Neural cell (in vitro differentiated cells): Measurements from ENCODE around the gene SNAPC2. TPM values are rescaled to one million over a fixed set of nuclear protein-coding genes. Genes with fewer than 3 reads are reported as not detected.

ENCODE experiments used
- H2AFZ ChIP-seq: fragments of 200-600, 300-800 bp; sonication (generic), shearing (Covaris generic); 2 replicates; pipeline ENCODE4 v1.6.0; 2014; ENCODE audit warnings: low read depth, mild to moderate bottlenecking, antibody characterized with exemption, low read length, moderate library complexity
- H3F3A ChIP-seq: fragments of 200-600 bp; shearing (Covaris generic); 2 replicates; pipeline ENCODE4 v1.6.1; 2016; ENCODE audit warnings: mild to moderate bottlenecking, moderate library complexity, mixed read lengths, antibody characterized with exemption, low read length; ENCODE audit not compliant: insufficient read depth, poor library complexity, severe bottlenecking
- H3K27ac ChIP-seq: fragments of 200-600, 300-800 bp; sonication (generic), shearing (Covaris generic); 2 replicates; pipeline ENCODE4 v1.5.1; 2014; ENCODE audit warnings: mild to moderate bottlenecking, low read length, moderate library complexity
- H3K27me3 ChIP-seq: fragments of 300-800, 200-600 bp; sonication (generic), shearing (Covaris generic); 2 replicates; pipeline ENCODE4 v1.6.0; 2014; ENCODE audit warnings: mild to moderate bottlenecking, low read depth, low read length, moderate library complexity; ENCODE audit not compliant: insufficient read depth
- H3K36me3 ChIP-seq: fragments of 300-800, 200-600 bp; sonication (generic), shearing (Covaris generic); 2 replicates; pipeline ENCODE4 v1.5.1; 2014; ENCODE audit warnings: mild to moderate bottlenecking, antibody characterized with exemption, low read length, moderate library complexity; ENCODE audit not compliant: insufficient read depth
- H3K4me2 ChIP-seq: fragments of 300-800, 200-600 bp; sonication (generic), shearing (Covaris generic); 2 replicates; pipeline ENCODE4 v1.6.0; 2014; ENCODE audit warnings: mild to moderate bottlenecking, low read length
- H3K4me3 ChIP-seq: fragments of 300-800, 200-600 bp; sonication (generic), shearing (Covaris generic); 2 replicates; pipeline ENCODE4 v1.5.1; 2014; ENCODE audit warnings: mild to moderate bottlenecking, low read length, moderate library complexity
- H3K79me2 ChIP-seq: fragments of 200-600 bp; shearing (Covaris generic); replicated peaks from 2 replicates; pipeline ENCODE4 v1.6.0; 2014; ENCODE audit warnings: mild to moderate bottlenecking, low read length, moderate library complexity; ENCODE audit not compliant: insufficient read depth
- H3K9ac ChIP-seq: fragments of 300-800, 200-600 bp; sonication (generic), shearing (Covaris generic); 2 replicates; pipeline ENCODE4 v1.6.1; 2016; ENCODE audit warnings: mild to moderate bottlenecking, low read length, mixed read lengths
- H3K9me2 ChIP-seq: fragments of 200-600 bp; shearing (Covaris generic); 2 replicates; pipeline ENCODE4 v1.6.1; 2016; ENCODE audit warnings: mild to moderate bottlenecking, low read length, mixed read lengths; ENCODE audit not compliant: insufficient read depth
- H3K9me3 ChIP-seq: fragments of 200-600, 300-800 bp; sonication (generic), shearing (Covaris generic); 2 replicates; pipeline ENCODE4 v1.6.1; 2016; ENCODE audit warnings: mild to moderate bottlenecking, mixed run types, low read length, moderate library complexity, mixed read lengths
- H4K20me1 ChIP-seq: fragments of 200-600 bp; shearing (Covaris generic); 2 replicates; pipeline ENCODE4 v1.6.1; 2016; ENCODE audit warnings: mild to moderate bottlenecking, mixed run types; ENCODE audit not compliant: insufficient read depth
- EP300 ChIP-seq: fragments of 450-650 bp; conservative IDR thresholded peaks from 2 replicates; pipeline ENCODE4 v1.6.1; 2014; ENCODE audit warnings: antibody characterized with exemption, mild to moderate bottlenecking, moderate library complexity; ENCODE audit not compliant: poor library complexity, severe bottlenecking
- EZH2 ChIP-seq: fragments of 200-600, 300-800 bp; shearing (Covaris generic), sonication (generic); IDR thresholded peaks from 2 replicates; pipeline ENCODE4 v1.6.1; 2014; ENCODE audit warnings: antibody characterized with exemption, low read length, borderline replicate concordance, mild to moderate bottlenecking; ENCODE audit not compliant: insufficient read depth, poor library complexity, severe bottlenecking
- MXI1 ChIP-seq: fragments of 450-650 bp; conservative IDR thresholded peaks from 2 replicates; pipeline ENCODE4 v1.6.1; 2014; ENCODE audit warnings: antibody characterized with exemption, mild to moderate bottlenecking; ENCODE audit not compliant: poor library complexity, severe bottlenecking
- POLR2AphosphoS5 ChIP-seq: IDR thresholded peaks from 2 replicates; pipeline ENCODE4 v1.6.1; 2012
- RAD21 ChIP-seq: fragments of 450-650 bp; conservative IDR thresholded peaks from 2 replicates; pipeline ENCODE4 v1.6.1; 2014; ENCODE audit warnings: antibody characterized with exemption, mild to moderate bottlenecking, moderate library complexity
- SMC3 ChIP-seq: fragments of 450-650 bp; conservative IDR thresholded peaks from 2 replicates; pipeline ENCODE4 v1.6.1; 2014; ENCODE audit warnings: antibody characterized with exemption, mild to moderate bottlenecking, moderate library complexity; ENCODE audit not compliant: poor library complexity
- TAF1 ChIP-seq: IDR thresholded peaks from 2 replicates; pipeline ENCODE4 v1.6.1; 2012; ENCODE audit warnings: low read depth
- polyA plus RNA-seq: library from polyadenylated mRNA; depleted of rRNA; stranded (reverse); fragments of >200 nt; gene quantifications from 2 replicates; pipeline ENCODE4 v1.2.3, GENCODE V29; 2014
- TF ChIP-seq, protein P1 (sequence below): IDR thresholded peaks from 2 replicates; pipeline ENCODE4 v1.6.1; 2012; ENCODE audit warnings: borderline replicate concordance
- TF ChIP-seq, protein P2 (sequence below): fragments of 450-650 bp; IDR thresholded peaks from 2 replicates; pipeline ENCODE4 v1.5.1; 2014; ENCODE audit warnings: antibody characterized with exemption, mild to moderate bottlenecking, moderate library complexity; ENCODE audit not compliant: poor library complexity, severe bottlenecking

The SNAPC2 gene
- polyA plus RNA-seq, 1 donor from 2014 or later: 12.8 TPM

- H3K9ac ChIP-seq: no peak overlapping the region
- no peaks in the 10 kb centered on the region for H3K9me3 ChIP-seq
- TF ChIP-seq SMC3: no peak
- TF ChIP-seq RAD21: no peak
- TF ChIP-seq MXI1: no peak
- TF ChIP-seq TAF1: no peak
- TF ChIP-seq EP300: no peak
- TF ChIP-seq EZH2: no peak
- TF ChIP-seq, protein P1, sequence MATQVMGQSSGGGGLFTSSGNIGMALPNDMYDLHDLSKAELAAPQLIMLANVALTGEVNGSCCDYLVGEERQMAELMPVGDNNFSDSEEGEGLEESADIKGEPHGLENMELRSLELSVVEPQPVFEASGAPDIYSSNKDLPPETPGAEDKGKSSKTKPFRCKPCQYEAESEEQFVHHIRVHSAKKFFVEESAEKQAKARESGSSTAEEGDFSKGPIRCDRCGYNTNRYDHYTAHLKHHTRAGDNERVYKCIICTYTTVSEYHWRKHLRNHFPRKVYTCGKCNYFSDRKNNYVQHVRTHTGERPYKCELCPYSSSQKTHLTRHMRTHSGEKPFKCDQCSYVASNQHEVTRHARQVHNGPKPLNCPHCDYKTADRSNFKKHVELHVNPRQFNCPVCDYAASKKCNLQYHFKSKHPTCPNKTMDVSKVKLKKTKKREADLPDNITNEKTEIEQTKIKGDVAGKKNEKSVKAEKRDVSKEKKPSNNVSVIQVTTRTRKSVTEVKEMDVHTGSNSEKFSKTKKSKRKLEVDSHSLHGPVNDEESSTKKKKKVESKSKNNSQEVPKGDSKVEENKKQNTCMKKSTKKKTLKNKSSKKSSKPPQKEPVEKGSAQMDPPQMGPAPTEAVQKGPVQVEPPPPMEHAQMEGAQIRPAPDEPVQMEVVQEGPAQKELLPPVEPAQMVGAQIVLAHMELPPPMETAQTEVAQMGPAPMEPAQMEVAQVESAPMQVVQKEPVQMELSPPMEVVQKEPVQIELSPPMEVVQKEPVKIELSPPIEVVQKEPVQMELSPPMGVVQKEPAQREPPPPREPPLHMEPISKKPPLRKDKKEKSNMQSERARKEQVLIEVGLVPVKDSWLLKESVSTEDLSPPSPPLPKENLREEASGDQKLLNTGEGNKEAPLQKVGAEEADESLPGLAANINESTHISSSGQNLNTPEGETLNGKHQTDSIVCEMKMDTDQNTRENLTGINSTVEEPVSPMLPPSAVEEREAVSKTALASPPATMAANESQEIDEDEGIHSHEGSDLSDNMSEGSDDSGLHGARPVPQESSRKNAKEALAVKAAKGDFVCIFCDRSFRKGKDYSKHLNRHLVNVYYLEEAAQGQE: no peak
- TF ChIP-seq POLR2AphosphoS5: no peak
- TF ChIP-seq, protein P2, sequence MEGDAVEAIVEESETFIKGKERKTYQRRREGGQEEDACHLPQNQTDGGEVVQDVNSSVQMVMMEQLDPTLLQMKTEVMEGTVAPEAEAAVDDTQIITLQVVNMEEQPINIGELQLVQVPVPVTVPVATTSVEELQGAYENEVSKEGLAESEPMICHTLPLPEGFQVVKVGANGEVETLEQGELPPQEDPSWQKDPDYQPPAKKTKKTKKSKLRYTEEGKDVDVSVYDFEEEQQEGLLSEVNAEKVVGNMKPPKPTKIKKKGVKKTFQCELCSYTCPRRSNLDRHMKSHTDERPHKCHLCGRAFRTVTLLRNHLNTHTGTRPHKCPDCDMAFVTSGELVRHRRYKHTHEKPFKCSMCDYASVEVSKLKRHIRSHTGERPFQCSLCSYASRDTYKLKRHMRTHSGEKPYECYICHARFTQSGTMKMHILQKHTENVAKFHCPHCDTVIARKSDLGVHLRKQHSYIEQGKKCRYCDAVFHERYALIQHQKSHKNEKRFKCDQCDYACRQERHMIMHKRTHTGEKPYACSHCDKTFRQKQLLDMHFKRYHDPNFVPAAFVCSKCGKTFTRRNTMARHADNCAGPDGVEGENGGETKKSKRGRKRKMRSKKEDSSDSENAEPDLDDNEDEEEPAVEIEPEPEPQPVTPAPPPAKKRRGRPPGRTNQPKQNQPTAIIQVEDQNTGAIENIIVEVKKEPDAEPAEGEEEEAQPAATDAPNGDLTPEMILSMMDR: no peak
- H2AFZ ChIP-seq: no peak overlapping the region
- H3F3A ChIP-seq: no peaks in the 10 kb centered on the region
- H3K27me3 ChIP-seq: peaks cover 32% of the 10 kb centered on the region
- no peak overlapping the region for H3K27ac ChIP-seq
- no peaks in the 10 kb centered on the region for H3K79me2 ChIP-seq
- H3K36me3 ChIP-seq: no peaks in the 10 kb centered on the region
- no peak overlapping the region for H3K4me2 ChIP-seq
- no peaks in the 10 kb centered on the region for H4K20me1 ChIP-seq
- no peaks in the 10 kb centered on the region for H3K9me2 ChIP-seq
- no peak overlapping the region for H3K4me3 ChIP-seq
These were observed 7.9 kb upstream of the SNAPC2 start for GRCh38 chr19:7912144-7912696.

DNA sequence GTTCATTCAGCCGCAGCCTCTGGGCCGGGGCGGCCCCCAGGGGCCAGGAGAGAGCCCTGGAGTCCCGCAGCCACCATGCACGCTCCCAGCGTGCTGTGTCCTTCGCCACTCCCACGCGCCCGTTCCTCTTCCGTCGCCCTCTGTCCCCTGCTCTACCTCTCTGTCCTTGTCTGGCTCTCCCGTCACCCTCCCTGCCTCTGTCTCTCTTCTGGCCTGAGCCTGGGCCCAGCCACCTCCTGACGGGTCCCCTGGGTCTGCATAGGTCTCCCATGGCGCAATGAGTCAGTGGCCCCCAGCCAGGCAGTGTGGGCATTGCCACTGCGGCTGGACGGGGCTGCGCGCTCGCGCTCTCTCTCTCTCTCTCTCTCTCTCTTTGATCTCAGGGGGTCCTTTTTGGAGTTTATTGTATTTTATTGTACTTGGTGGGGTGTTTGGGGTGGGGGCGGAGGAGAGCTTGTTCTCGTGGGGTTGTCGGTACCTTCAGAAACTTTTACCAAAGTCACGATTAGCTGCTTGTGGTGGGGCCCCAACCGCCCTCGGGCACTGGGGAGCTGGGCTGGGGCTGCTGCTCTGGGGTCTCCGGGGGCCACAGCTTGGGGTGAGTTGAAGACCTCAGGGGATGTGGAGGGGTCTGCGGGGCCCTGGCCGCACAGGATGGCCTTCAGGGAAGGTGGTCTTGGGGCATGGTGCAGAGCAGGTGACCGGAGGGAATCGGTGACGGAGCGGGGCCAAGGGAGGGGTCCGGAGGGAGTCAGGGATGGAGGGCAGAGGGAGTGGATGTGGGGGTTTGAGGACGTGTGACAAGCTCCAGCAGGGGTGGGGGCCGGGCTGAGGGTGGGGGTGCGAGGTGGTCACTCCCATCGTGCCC is 7.2 kb upstream of the SNAPC2 start:
- Histone ChIP-seq H3K4me3 (no peak overlapping the region), H3K9ac (no peak overlapping the region), H3K9me3 (no peaks in the 10 kb centered on the region), H3K9me2 (no peaks in the 10 kb centered on the region), H4K20me1 (no peaks in the 10 kb centered on the region), H2AFZ (no peak overlapping the region), H3K36me3 (no peaks in the 10 kb centered on the region), H3K27me3 (peaks cover 40% of the 10 kb centered on the region), H3K27ac (no peak overlapping the region), H3K4me2 (no peak overlapping the region), H3K79me2 (no peaks in the 10 kb centered on the region), H3F3A (no peaks in the 10 kb centered on the region)
- TF ChIP-seq EZH2 (no peak), POLR2AphosphoS5 (no peak), MXI1 (no peak), RAD21 (no peak), SMC3 (no peak), TAF1 (no peak)
- TF ChIP-seq, protein P2: no peak
